Measurements from ENCODE around the gene MRPL4. TPM values are rescaled to one million over a fixed set of nuclear protein-coding genes. Genes with fewer than 3 reads are reported as not detected.
A peak's percentile ranks its signal among the peaks of the same experiment; 100 is the strongest.

The MRPL4 gene
- total RNA-seq, 4 donors from 2014 or later = 44.1 to 89.6 (median 62.5) TPM

- intact Hi-C loops (cut with DNase I; ENCODE audit: low total_unique reads) = loop anchor here (5.0 kb wide), 1 partner anchor 642 kb away; no protein-coding TSS in a partner anchor
- H3K27ac ChIP-seq = no peak within 1 kb of the TSS
Measured at GRCh38 chr19:10289836-10290356, 37.9 kb downstream of the MRPL4 start, which contains the start of gene ICAM5. Gene ICAM5 (plus strand): TSS chr19:10289952. CDS start chr19:10290044, 92 bp downstream.

GRCh38 chr19:10290357-10290875 is 38.4 kb downstream of the MRPL4 start:
- no peaks in the 10 kb centered on the region for H3K36me3 ChIP-seq
- H3K9me3 ChIP-seq = no peaks in the 10 kb centered on the region
- no peak for TF ChIP-seq EP300 (IDR thresholded peaks at IDR 0.05; ENCODE audit: low read depth)
- no peak for TF ChIP-seq POLR2AphosphoS5 (IDR thresholded peaks at IDR 0.05)
- no peak for TF ChIP-seq POLR2A (IDR thresholded peaks at IDR 0.05)
- TF ChIP-seq CTCF (IDR thresholded peaks at IDR 0.05) = no peak
- peak overlapping the region in 2 of 4 donors; percentile 36 to 41 for H3K4me3 ChIP-seq
- peaks cover 41 to 69% (median 65%) of the 10 kb centered on the region in 4 donors for H3K4me1 ChIP-seq
- intact Hi-C loops (cut with DNase I; ENCODE audit: low total_unique reads) (no loop called here), in situ Hi-C loops (cut with MboI; ENCODE audit: low pct_ligation_motif_present in 1 of 4, low pct_unique_long_range_greater_than_20kb in 1 of 4, low sequenced_read_pairs in 3 of 4) (no loop called here)
- 2 to 29% methylated on average over 1 to 30 of the region's 30 CpGs for WGBS, 2 donors (ENCODE audit: low coverage in 1 of 2)
- no peak overlapping the region for H3K27ac ChIP-seq
- peaks cover 89% of the 10 kb centered on the region for H3K27me3 ChIP-seq
- DNase-seq = peak; percentile 15

More at GRCh38 chr19:10289836-10290356, 37.9 kb downstream of the MRPL4 start, which contains the start of gene ICAM5:
- TF ChIP-seq CTCF (IDR thresholded peaks at IDR 0.05) (no peak), EP300 (IDR thresholded peaks at IDR 0.05; ENCODE audit: low read depth) (no peak), POLR2A (IDR thresholded peaks at IDR 0.05) (no peak), POLR2AphosphoS5 (IDR thresholded peaks at IDR 0.05) (no peak)
- H3K4me3 ChIP-seq = peak within 1 kb of the TSS in 2 of 4 donors; percentile 36 to 41
- H3K36me3 ChIP-seq = no peaks in the 10 kb centered on the region
- in situ Hi-C loops (cut with MboI; ENCODE audit: low pct_ligation_motif_present in 1 of 4, low pct_unique_long_range_greater_than_20kb in 1 of 4, low sequenced_read_pairs in 3 of 4) = no loop called here
- 4 to 5% methylated on average over 7 to 36 of the region's 45 CpGs for WGBS, 2 donors (ENCODE audit: low coverage in 1 of 2)
- peak; percentile 13 for DNase-seq
- no peaks in the 10 kb centered on the region for H3K9me3 ChIP-seq
- peaks cover 36 to 64% (median 60%) of the 10 kb centered on the region in 4 donors for H3K4me1 ChIP-seq
- H3K27me3 ChIP-seq = peaks cover 84% of the 10 kb centered on the region

- H3K27me3 ChIP-seq = peaks cover 95% of the 10 kb centered on the region
- H3K4me3 ChIP-seq = peak overlapping the region; percentile 2 to 41 (median 22)
- WGBS, 2 donors (ENCODE audit: low coverage in 1 of 2) = 0% methylated on average over 32 of the region's 57 CpGs; no CpG with 5 or more reads in 1 of the 2 donors
- DNase-seq = peak; percentile 76
- peaks cover 45 to 75% (median 71%) of the 10 kb centered on the region in 4 donors for H3K4me1 ChIP-seq
- peak overlapping the region in 2 of 4 donors; percentile 11 to 18 for H3K27ac ChIP-seq
- in situ Hi-C loops (cut with MboI; ENCODE audit: low pct_ligation_motif_present in 1 of 4, low pct_unique_long_range_greater_than_20kb in 1 of 4, low sequenced_read_pairs in 3 of 4) = no loop called here
- peak in 1 of 3 donors; percentile 13 for TF ChIP-seq POLR2AphosphoS5 (IDR thresholded peaks at IDR 0.05)
- TF ChIP-seq EP300 (IDR thresholded peaks at IDR 0.05; ENCODE audit: low read depth) = no peak
- TF ChIP-seq CTCF (IDR thresholded peaks at IDR 0.05) = no peak
- no peaks in the 10 kb centered on the region for H3K36me3 ChIP-seq
- no peaks in the 10 kb centered on the region for H3K9me3 ChIP-seq
- intact Hi-C loops (cut with DNase I; ENCODE audit: low total_unique reads) = no loop called here
Measured at GRCh38 chr19:10290876-10291553, 39.0 kb downstream of the MRPL4 start.

- H3K27me3 ChIP-seq = peaks cover 100% of the 10 kb centered on the region
- TF ChIP-seq POLR2AphosphoS5 (IDR thresholded peaks at IDR 0.05) (no peak), POLR2A (IDR thresholded peaks at IDR 0.05) (no peak), CTCF (IDR thresholded peaks at IDR 0.05) (no peak), EP300 (IDR thresholded peaks at IDR 0.05; ENCODE audit: low read depth) (no peak)
- peak overlapping the region; percentile 2 to 41 (median 22) for H3K4me3 ChIP-seq
- no peak for DNase-seq
- in situ Hi-C loops (cut with MboI; ENCODE audit: low pct_ligation_motif_present in 1 of 4, low pct_unique_long_range_greater_than_20kb in 1 of 4, low sequenced_read_pairs in 3 of 4) (no loop called here), intact Hi-C loops (cut with DNase I; ENCODE audit: low total_unique reads) (no loop called here)
- peaks cover 47 to 80% (median 73%) of the 10 kb centered on the region in 4 donors for H3K4me1 ChIP-seq
- 3 to 10% methylated on average over 11 to 41 of the region's 49 CpGs for WGBS, 2 donors (ENCODE audit: low coverage in 1 of 2)
- H3K9me3 ChIP-seq = no peaks in the 10 kb centered on the region
- no peaks in the 10 kb centered on the region for H3K36me3 ChIP-seq
- peak overlapping the region in 2 of 4 donors; percentile 11 to 18 for H3K27ac ChIP-seq
Measured at GRCh38 chr19:10291554-10292205, 39.7 kb downstream of the MRPL4 start.
